GM18519 (cell line): ENCODE results near the gene PPP3CA.
"Not testable (repeated sequence)": the region's sequence is repeated elsewhere in the genome, so short reads cannot be mapped to it uniquely, and the experiment has no call there.

ENCODE experiments used
- ATAC-seq: cut with Tn5 transposase; IDR thresholded peaks from one replicate; pipeline ENCODE4 v1.9.1; 2021; ENCODE audit warnings: mild to moderate bottlenecking, moderate library complexity; ENCODE audit not compliant: unreplicated experiment, low FRiP score

Gene PPP3CA

DNA sequence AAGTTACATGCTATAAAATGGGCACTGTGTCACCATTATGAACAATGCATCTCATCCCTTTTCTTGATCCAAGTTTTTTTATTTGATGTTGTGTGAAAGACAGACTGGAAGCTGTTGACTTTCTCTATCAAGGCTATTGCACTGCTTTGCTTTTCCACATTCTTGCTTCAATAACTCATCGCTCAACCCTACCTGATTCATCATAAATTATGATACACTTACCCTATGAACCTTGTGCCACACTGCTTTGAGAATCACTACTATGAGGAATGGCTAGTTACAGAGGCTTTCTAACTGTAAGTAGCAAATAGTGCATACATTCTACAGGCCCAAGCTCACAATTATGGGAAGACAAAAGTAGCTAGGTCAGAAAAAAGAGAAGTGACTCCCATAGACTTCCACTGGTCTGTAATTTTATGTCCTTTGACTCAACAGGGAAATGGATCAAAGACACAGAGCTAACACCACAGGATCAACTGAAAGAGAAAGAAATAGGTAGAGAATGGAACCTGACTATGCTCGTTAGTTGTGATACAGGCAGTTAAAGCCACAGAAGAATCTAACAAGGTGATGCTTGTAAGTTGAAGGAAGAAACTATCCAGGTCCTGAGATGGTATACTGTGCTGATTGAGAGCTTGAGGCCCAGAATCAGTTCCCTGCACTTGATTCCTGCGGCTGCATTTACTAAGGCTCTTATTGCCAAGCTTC lies 163.5 kb downstream of the PPP3CA start:
- ATAC-seq: no peak

DNA sequence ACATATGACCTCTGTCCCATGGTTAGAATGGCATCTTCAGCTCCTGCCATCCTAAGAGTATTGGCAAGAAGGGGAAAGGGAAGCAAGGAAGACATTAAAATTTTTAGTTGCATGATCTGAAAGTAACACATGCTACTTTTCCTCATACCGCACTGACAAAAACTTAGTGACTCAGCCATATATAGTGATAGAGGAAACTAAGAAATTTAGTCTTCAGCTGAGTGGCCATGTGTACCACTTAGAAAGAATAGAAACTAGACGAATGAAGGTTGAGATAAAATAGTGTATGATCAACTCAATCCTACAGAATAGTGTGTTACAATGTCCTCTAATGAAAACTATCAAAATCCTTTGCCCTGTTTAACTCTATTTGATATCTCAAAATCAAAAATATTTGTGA lies 164.1 kb downstream of the PPP3CA start:
- ATAC-seq: no peak

DNA sequence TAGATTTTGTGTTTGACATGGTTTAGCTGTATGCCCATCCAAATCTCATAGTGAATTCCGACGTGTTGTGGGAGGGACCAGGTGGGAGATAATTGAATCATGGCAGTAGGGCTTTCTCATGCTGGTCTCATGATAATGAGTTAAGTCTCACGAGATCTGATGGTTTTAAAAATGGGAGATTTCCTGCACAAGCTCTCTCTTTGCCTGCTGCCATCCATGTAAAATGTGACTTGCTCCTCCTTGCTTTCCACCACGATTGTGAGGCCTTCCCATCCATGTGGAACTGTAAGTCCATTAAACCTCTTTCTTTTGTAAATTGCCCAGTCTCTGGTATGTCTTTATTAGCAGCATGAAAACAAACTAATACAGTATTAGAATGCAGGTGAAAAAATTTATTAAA lies 164.6 kb downstream of the PPP3CA start:
- ATAC-seq: not testable (repeated sequence)

DNA sequence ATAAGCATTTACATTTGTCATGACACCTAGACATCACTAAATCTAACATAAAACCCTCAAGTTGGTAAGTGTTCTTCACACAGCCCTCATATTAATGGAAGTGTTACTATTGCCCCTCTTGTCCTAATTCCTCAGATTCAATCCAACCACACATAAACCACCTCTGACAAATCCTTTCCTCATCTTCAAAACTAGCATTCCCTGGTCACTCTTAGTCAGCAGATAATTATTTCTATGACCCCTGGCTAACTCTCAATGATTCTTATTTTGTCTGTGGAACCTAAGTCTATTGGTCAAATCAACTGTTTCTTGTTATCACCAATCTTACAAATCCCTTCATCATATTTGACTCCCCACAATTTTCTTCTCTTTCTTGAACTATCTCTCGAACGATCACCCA lies 168.6 kb downstream of the PPP3CA start:
- ATAC-seq: no peak

DNA sequence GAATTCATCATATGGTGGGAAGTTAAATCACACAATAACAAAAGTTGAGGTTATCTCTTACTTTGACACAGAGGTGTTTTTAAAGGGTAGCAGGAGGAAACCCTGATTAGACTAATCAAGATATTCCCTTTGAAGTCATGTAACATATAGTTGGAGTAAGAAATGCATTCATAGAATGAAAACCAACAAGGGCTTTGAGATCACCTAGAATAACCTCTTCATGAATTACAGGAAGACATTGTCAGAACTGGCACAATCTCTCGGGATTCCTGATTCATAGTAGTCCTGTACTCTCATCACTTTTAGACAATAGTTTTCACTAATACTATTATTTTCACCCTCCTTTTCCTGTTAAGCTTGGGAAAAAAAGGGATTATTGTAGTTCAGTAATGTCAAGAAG lies 170.2 kb downstream of the PPP3CA start:
- ATAC-seq: no peak

DNA sequence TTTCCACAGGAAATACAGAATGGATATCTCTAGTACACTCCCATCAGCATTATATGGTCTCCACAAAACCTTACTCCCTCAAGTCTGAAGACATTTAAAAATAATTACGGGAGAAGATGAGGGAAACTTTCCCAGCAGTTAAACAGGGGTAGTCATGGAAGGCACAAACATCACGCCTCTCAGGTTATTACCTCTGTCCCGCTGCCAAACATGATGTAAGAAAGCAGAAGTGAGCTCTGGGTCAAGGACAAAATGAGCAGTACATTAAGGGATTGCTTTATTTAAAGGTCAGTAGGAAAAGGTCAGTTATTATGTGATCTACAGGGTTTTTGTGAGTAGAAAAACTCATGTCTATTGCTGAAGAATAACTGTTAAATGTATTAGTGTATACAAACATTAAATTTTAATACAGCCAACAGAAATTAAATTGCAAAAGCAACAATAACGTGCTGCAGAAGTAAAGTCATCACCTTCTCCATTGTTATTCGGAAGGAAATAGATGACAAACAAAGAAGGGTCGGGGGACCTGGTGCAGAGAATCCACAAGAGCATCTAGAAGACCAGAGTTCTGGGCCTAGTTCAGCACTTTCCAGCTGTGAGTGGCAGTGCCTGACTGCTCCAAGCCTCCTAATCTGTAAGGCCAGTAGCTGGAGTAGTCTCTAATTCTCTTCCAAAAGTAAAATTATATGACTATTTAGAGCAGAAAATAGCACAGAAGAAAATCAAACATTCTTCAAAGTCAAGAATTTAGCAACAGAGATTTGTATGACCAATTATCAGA lies 171.2 kb downstream of the PPP3CA start:
- no peak for ATAC-seq

DNA sequence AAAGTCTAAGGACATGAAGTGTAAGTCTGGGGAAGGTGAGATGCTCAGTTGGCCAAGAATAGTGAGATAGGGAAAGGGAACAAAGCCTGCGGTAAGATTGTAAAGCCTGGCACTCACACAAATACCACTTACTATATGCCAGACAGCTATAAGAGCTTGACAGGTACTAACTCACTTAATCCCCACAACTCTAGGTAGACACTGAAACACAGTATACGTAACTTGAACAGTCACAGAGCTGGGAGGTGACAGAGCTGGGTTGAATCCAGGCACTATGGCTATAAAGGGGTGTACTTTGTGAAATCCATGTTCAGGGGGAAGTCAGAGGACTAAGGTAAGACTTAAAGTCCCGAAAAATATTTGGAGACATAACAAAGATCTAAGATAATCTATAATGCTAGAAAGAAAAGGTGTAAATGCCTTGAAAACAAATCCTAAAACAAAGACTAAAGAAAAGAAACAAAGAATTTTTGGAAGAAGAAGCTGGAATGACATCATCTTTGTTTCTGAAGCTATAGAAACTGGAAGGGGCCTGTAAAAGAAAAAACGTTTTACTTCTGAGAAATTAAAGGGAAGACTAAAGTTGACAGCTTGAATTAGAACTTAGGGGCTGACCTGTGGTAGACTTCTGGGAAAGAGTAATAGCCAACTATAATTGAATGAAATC lies 172.5 kb downstream of the PPP3CA start:
- no peak for ATAC-seq

DNA sequence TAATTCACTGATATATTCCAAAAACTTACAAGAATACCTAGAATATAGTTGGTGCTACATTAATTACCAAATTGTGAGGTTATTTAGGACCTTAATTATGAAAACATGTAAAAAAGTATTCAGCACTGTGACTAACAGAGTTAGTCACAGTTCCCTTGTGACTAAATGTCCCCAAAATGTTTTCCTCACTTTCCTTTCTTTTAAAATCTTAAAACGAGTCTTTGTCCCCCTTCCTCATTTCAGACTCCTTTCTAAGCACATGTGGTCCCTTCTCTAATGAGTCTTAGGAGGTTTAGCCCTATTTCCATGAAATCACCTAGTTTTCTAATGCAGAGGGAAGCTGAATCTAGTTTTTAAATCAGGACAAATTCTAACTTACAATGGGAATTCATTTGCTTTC lies 175.0 kb downstream of the PPP3CA start:
- ATAC-seq: no peak

DNA sequence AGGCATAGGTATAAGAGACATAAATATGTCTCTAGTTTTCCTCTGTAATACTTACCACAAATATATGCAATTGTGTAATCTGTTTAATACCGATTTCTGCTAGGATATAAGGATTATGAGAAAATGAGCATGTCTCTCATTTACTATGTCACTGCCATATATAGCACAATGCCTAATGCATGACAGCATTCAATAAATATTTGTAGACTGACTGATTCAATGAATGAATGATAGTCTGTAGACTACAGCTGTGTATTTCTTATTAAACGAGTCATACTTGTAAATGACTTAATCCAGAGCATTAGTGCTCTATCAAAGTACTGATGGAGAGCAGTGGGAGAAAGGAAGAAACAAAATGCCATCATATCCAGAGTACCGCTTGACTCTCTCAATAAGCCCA lies 175.6 kb downstream of the PPP3CA start:
- no peak for ATAC-seq

DNA sequence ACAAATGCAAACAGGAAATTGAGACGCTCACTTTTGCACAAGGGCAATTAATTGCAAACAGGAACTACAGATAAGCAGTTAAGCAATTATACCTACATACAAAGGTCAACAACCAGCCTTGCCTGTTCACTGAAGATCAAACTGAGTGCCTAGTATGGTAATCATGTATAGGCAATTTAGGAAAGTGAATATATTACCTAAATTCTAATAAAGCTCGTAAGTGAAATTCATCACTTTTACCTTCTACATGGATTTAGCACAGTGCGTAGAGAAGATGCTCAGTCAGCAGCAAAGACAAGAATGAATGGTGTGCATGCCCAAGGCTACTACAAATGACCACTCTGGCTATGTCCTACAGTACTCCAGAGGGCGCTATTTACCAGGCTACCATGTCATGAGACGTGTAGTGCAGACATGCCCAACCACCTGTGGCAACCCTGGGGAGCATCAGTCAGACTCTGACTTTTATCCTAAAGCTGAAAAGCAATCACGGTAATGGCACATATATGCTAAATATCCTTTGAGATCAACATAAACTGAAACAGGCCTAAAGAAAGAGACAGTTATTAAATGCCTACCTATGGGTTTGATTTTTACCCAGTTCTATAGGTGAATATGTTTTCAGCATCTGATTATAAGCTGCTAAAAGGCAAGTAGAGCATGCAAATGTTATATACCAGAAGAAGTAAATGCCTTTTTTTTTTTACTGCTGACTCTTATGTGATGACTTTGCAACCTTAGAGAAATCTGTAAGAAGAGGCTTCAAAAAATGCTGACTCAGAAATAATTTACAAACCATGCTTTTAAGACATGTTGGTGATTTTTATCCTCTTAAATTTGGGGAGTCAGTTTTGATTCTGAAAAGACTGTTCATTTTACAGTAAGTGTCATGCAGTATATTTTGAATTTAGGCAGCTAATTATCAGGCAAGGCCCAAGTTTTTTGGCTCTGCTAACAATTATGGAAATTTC lies 178.0 kb downstream of the PPP3CA start:
- peak; percentile 92 for ATAC-seq

DNA sequence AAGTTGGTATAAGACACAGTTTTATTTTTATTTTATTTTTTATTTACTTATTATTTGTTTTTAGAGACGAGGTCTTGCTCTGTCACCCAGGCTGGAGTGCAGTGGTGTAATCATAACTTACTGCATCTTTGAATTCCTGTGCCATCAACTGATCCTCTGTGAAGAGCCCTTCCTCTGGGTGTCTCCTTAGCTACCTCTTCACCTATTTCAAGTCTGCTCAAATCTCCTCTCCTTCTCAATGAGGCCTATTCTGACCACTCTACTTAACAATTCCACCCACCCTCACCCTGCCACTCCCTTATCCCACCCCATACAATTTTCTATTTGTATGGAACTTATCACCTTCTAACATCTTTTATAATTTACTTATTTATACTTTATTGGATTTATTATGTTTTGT lies 183.4 kb downstream of the PPP3CA start:
- ATAC-seq: no peak

DNA sequence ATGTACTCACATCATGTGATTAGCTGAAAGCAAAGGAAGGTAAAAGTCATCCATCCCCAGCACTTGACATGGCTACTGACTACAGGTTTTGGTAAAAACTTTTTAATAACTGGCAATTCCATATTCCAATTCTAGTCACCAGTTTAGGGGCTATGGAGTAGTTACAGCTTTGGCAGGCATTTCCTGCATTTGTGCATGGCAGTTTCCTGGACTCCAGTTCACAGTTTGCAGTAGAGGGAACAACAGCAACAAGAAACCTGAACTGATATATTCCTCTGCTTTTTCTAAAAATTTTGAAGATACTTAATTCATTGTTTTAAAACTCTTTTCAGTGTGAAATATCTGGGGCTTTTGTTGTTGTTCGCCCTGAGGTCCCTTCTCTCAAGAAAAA lies 184.3 kb downstream of the PPP3CA start:
- no peak for ATAC-seq

DNA sequence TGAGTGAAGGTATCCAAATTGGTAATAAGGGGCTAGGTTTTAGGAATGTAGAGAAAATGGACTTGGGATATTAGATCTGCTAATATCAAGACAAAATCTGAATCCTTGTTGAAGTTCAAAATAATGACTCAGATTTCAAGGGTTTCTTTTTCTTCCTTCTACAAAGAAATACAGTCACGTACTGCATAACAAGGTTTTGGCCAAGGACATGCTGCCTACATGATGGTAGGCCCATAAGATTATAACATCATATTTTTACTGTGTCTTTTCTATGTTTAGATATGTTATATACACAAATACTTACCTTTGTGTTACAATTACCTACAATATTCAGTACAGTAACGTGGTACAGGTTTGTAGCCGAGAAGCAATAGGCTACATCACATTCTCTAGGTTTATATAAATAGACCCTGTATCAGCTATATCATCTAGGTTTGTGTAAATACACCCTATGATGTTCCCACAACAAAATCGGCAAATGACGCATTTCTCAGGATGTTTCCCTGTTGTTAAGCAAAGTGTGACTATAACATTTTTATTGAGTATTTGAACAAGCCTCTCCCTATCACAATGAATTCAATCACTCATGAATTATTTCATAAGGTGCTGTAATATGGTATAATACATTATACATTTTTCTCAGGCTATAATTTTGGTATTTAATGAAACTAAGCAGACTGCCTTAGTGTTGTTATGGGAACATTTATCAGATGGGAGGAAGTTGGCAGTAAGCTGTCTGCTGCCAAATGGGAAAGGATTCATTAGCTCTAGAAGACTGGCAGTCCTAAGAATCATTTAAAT lies 186.3 kb downstream of the PPP3CA start:
- no peak for ATAC-seq

DNA sequence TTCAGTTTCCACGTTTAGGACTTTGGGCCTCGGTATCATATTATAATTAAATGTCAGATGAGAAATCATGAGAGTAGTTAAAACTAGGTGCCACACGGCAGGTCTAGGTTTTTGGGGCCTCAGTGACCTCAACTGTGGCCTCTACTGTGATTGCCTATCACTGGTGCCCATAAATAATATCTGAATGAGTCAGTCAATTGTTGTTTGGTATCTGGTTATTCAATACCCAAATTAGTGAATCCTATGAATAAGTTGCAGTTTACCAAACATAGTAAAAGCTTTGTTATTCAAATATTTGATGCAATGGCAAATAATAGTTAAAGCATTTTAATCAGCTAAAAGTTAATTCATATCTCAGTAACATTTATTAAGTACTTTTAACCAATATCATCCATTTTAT lies 188.8 kb downstream of the PPP3CA start:
- ATAC-seq: no peak

DNA sequence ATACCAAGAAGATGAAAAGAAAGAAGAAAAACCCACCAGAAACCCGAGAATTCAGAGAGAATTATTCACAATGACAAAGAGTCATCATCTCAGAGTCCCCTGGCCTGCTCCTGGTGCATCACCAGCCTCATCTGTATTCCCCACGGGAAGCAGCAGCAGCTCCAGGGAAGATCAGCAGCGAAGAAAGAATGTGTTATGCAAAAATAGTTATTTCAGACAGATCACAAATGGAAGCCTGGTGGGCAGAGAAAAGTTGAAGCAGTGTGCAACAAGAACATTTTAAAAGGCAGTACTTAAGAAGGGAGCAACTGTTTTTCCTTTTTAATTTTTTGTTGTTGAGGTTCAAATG lies 189.2 kb downstream of the PPP3CA start:
- no peak for ATAC-seq

DNA sequence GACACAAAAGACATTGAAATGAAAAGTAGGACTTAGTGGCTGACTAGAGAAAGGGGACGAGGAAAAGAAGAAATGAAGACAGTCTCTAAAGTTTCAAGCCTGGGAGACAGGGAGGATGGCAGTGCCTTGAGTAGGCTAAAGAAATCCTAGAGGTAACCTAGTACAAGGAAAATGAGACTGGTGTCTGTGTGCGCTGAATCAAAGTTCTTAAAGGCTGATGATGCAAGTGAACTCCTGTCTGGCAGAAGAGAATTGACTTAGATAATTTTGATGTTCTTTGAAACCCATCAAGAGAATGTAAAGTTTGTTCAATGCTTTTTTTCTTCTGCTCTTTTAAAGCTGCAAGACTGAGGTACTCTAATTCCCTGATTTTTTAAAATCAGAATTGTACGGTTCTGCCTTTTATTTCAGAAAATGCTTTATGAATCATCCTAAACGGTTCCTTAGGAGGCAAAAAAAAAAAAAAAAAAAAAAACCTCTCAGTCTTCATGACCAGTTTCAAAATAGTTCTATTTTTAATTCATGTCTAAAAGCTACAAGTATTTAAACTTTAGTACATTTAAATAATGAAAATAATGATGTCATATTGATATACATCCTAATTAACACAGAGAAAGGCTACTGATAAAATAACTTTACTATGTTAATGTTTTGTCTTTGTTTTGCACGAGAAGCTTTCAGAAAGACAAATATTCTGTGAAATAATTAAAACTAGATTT lies 189.8 kb downstream of the PPP3CA start:
- no peak for ATAC-seq

DNA sequence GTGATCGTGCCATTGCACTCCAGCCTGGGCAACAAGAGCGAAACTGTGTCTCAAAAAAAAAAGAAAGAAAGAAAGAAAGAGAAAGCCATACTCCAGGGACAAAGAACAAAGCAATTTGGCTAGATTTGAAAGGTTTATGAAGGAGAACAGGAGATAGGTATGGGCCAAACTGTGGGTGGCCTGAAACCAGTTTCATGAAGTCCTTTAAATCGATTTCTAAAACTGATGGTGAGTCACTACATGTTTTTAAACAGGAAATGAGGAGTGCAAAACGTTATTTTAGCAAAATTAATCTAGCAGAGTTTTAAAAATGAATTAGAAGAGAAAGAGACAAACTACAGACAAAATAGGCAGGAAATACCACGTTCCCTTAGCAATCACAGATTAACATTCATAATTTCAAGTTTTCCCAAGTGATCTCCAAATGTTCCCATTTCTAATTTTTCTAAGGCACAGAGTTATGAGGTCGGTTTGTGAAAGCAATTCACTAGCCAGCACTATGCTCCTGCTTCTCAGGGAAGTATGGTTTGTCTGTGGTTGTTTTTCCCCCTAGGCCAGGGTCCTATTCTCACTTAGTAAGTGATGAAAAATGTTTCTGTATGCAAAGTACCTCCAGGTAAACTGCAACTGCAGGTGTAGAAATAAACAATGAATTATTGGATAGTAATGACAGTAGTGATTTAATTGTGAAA lies 190.6 kb downstream of the PPP3CA start:
- ATAC-seq: no peak

DNA sequence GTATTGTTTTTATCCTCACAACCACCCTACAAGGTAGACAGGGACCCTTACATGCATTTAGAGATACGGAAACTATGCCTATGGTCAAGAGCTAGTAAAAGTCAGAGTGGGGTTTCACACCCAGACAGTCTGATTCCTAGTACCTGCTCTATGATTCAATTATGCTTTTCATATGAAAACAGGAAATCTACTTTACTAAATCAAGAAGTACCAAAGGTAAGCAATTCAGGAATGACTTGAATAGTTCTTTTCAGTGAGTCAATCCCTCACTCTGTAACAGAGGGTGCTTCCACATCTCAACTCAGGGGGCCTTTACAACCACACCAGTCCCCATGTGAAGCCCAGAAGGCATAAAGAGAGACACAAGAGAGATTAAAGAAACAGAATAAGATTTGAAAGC lies 191.4 kb downstream of the PPP3CA start:
- ATAC-seq: no peak

DNA sequence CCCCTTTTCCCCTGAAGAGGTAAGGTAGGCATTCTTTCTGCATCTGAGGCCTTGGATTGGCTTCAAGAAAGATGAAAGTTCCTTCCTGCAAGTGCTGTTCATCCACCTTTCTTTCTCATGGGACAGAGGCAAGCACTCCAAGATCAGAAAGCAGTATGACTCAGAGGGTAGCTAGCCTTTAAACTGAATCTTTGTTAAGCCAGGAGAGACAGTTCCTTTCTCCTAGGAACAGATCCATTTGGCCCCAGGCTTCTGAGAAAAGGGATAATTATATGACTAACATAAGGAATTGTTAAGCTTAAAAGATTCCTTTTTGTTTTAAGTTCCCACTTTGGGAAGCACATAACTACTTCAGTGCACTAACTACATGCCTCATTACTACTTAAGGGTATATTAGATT lies 192.0 kb downstream of the PPP3CA start:
- no peak for ATAC-seq
